Hematopoietic multipotent progenitor cell treated with erythropoietin and hydrocortisone succinate and interleukin-3 and kit ligand, for 4 days (in vitro differentiated cells): Measurements from ENCODE around the gene FKBP7.
"Not testable (repeated sequence)": the region's sequence is repeated elsewhere in the genome, so short reads cannot be mapped to it uniquely, and the experiment has no call there.

ENCODE experiments used
- DNase-seq: peaks from one replicate; pipeline ENCODE4 v3.0.0-alpha.2; 2015

The FKBP7 gene

DNA sequence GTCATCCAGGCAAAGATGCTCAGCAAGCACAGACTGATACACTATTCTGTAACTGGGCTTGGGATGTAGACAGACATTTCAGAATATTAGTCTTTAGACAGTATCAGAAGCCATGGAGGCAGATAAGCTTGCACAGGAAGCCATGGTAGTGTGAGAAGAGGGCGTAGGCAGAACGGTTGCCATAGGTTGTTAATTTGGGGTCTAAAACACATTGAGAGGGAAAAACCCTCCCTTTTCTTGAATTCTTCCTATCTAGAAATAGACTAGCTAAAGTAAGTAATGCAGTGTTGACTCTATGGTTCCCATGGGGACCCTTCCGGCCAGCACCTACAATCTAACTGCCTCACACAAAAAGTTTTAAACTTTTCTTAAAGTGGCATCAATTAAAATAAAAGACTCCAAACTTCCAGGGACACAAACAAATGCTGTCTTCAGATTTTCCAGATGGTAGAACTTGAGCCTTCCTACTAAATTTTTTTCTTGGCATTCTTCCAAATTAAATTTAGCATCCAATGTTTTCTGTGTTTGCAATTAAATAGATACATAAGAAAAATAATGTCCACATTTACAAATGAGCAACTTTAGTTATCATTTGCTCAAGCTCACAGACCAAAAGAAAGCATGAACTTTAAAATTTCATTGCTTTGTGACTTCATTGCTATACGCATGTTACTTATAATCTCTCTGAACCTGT, 29.3 kb downstream of the FKBP7 start:
- DNase-seq = peak; percentile 17

DNA sequence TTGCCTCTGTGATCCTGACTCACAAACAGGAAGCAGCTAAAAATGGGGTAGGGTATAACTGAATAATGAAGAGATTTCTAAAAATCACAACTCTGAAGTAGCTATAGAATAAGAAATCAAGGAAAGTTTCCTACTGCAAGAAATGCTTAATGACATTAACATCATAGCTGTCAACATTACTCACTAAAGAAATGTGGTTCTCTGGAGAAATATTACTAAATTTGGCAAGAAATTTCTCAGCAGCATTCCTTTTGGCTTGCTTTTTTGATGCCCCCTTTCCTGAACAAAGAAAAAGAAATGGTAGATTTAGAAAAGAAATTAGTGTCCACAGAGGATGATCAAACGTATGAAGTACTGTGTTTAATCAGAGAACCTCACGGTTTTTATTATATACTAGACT, 37.0 kb downstream of the FKBP7 start:
- no peak for DNase-seq

DNA sequence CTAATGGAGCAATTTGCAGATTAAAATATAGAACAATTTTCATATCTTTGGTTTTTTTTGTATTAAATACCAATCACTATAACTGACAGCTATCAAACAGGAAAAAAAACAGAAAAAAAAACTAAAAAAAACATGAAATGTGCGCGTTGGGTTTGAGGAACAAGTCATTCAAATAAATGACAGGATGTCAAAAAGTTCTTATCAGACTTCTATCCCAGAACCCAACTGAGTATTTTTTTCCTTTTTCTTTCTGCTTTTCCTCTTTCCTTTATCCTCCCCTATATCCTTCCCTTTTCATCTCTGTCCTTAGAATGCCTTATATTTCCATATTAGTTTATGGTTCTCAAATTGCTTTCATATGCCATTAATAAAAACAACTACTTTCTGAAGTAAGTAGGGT, 41.7 kb downstream of the FKBP7 start:
- no peak for DNase-seq

DNA sequence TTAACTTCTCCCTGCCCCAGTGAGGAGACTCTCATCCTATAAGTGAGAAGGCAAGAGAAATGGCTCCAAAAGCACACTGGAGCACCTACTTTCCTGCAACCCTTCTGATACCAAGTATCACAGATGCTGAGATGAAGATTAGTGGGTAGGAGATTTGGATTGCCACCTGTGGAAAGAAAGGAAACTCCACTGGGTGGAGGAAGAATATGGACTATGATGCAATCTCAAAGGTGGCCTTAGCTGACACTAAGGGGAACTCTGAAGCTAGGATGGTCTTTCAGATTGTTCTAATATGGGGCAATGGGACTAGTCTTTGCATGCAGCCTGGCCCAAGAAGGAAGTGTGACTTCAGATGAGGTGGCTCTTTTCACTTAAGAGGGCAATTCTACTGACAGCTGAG, 49.1 kb downstream of the FKBP7 start:
- no peak for DNase-seq

DNA sequence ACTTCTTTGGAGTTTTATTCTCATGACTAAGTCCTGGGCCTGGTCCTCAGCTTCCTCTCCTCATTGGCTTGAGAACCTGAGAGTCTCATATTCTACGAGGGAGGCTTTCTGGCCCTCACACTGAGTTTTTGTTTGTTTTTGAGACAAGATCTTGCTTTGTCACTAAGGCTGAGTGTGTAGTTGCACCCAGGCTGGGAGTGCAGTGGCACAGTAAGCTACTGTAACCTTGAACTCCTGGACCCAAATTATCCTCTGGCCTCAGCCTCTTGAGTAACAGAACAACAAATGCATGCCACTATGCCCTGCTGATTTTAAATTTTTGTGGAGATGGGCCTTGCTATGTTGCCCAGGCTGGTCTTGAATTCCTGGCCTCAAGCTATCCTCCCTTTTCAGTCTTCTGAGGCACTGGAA, 50.0 kb downstream of the FKBP7 start:
- no peak for DNase-seq

DNA sequence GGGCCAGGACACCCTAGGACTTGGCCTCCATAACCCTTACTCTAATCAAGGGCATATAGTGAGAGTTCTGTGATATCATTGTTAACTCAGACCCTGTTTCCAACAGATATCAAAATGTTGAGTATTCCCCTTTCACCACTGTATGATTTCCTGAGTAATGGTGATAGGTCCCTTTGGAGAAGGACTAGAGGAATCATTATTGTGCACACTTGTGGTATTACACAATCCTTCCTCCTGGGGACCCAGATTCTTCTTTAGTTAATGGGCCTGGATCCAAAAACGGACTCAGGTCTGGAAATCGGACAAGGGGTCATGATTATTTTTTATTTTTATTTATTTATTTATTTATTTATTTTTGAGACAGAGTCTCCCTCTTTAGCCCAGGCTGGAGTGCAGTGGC, 50.9 kb downstream of the FKBP7 start:
- DNase-seq = no peak

DNA sequence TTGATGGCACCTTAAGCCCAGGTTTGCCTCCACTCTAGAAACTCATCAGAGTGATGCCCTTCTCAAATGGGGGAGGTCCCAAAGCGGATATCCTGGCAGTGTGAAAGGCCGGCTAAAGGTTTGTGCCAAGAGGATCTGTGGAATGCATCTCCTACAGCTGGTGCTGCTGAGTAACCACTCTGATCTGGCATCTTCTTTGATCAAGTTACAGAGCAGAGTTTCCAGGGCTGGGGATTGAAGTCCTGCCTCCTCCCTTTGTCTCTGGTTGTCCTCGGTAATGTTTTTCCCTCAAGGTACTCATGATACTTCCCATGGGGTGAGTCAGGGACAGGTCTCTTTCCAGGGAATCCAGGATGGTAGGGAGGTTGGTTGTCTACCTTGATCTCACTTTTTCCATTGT, 52.0 kb downstream of the FKBP7 start:
- DNase-seq = no peak

DNA sequence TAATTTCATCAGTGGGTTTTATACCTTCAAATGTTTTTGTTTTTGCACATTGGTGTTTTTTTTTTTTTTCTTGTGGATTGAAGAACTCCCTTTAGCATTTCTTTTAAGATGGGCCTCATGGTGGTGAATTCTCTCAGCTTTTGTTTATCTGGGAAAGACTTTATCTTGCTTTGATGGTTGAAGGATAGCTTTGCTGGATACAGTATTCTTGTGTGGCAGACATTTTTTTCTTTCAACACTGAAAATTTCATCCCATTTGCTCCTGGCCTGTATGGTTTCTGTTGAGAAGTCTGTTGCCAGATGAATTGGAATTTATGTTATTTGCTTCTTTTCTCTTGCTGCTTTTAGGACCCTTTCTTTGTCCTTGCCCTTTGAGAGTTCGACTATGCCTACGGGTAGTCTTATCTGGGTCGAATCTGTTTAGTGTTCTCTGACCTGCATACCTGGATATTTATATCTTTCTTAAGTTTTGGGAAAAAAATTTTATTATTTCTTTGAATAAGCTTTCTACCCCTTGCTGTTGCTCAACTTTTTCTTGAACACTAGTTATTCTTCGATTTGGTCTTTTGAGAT, 53.1 kb downstream of the FKBP7 start:
- no peak for DNase-seq

DNA sequence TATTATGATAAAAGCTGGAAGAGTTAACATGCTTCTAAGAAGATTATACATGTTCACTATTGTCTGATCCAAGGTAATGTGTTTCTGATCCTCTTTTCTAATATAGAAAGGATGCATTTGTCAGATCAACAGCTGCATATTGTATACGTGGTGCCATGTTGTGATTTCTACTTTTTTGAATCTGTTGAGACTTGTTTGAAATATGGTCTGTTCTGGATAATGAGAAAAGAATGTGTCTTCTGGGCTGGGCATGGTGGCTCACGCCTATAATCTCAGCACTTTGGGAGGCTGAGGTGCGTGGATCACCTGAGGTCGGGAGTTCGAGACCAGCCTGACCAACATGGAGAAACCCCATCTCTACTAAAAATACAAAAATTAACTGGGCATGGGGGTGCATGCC, 54.7 kb downstream of the FKBP7 start:
- DNase-seq = not testable (repeated sequence)

DNA sequence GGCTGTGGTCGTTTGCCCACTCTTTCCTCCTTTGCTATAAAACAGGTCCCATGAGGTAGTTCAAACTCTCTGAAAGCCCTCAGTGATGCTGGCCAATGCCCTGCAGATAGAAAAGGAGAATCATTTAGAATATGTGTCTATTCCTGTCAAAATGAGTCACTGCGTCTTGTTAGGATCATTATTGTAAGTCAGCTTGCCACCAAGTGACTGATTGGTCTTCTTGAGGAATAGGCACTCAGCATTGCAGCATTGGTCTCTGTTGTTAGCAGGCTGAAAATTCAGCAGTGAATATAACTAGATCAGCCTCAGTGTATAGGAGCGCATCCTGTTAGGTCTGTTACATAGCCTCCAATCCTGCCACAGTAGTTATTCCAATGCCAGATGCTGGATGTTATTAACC, 56.3 kb downstream of the FKBP7 start:
- DNase-seq = no peak

DNA sequence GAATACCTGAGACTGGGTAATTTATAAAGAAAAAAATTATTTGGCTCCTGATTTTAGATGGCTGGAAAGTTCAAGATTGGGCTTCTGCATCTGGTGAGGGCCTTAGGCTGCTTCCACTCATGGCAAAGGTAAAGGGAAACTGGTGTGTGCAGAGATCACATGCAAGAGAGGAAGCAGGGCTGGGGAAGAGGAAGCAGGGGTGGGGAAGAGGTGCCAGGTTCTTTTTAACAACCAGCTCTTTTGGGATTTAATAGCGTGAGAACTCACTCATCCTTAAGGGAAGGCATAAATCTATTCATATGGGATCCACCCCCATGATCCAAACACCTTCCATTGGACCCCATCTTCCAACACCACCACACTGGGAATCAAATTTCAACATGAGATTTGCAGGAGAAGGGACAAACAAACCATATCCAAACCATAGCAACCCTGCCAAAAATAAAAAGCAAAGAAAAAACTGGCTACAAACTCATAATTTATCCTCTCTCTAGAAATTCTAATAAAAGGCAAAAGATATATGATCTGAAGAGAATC, 57.9 kb downstream of the FKBP7 start:
- no peak for DNase-seq

DNA sequence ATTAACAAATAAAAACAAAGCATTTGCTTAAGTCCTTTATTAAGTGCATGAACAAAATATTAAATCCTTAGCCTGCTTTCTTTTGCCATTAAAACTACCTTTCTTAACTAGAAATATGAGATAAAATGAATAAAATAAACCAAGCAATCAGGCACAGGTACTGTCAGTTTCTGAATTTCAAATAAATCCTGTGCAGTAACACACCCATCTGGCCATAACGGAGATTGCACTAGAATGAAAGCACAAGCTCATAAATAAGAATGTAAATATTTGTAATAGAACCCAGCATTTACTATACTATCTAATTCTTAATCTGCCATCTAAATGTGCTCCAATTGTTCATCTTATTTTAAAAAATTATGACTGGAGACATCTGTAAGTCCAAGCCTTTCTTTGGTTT, 59.3 kb downstream of the FKBP7 start:
- DNase-seq = peak; percentile 61

DNA sequence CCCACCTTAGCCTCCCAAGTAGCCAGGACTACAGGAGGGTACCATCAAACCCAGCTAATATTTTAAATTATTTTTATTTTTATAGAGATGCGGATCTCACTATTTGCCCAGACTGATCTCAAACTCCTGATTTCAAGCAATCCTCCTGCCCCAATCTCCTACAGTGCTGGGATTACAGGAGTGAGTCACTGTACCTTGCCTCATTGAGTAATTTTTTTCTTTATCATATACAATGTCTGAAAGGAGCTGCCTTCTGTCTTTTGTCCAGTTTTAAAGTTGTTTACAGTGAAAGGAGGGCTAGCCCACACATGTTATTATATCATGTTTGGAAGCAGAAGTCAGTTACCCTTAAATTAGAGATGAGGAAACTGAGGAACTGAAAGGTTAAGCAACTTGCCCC, 60.0 kb downstream of the FKBP7 start:
- DNase-seq = no peak

DNA sequence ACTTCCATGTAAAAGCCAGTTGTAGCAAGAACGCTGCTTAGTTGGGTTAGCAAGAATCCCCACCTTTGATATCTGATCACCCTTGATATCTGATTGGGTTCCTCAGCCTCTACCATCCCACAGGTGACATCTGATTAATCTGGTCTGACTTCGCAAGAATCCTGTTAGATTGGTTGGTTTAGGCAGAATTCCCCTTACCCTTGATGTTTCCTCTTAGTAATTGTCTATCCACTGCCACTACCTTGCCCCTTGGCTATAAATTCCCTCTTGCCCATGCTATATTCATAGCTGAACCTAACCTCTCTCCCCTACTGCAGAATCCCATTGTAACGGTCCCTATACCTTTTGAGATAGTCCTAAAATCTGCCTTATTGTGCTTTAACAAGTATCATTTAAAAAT, 60.5 kb downstream of the FKBP7 start:
- DNase-seq = no peak

DNA sequence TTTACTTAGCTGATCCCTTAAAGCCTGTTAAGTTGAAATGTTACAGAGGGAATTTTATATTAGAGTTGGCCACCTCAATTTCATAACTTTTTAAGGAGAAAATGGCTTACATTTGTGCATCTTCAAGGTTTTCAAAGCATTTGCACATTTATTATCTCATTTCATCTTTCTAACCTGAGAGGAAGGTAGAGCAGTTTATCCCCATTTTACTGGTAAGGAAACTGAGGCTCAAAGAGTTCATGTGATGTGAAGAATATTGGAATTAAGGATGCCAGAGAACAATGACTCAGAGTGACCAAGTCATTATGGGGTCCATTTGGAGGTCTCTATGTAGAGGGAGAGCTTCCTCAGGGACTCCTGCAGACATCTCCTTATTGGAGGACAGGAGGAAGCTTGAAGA, 62.4 kb downstream of the FKBP7 start:
- DNase-seq = no peak

DNA sequence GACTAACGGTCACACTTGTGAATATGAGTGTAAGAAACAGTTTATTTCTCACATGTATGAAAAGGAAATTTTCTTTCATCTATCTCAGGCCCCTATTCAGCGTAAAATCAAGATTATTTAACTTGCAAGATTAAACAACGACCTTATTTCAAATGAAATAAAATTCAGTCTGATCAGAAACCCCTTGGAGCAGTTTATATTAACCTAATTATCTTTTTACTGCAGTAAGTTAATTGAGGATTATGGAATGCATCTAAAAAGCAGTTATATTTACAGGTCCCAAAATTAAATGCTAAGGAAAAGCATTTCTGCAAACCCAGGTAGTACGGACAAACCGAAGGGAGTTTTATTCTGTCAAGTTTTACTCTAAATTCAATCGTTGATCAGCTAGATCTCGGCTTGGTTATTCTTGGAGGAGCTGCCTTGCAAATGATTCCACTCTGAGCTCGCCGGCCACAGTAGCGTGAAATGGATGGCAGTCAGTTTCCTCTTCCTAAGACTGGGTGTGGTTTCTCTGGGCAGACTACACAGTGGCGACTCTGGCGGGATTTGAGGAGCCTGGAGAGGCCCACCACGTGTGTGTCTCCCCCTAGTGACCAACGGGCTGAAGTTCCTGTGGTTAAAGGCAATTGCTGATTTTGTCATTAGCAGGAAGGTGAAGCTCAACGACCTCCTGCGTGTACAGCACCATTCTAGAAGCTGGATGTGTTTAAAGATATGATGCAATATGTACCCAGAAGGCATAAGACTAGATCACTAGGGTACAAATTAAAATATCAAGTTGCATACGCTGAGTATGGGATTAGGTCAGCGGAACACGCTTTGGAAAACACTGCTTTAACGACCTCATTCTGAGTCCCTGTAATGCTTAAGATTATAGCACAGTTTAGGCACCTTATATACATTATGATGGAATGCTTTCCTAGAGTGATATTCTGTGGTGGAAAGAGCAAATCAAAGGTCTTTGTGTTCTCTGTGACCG, 63.8 kb downstream of the FKBP7 start:
- peak; percentile 98 for DNase-seq
